H4 (cell line): ENCODE results near the gene DENND6B. TPM values are rescaled to one million over a fixed set of nuclear protein-coding genes. Genes with fewer than 3 reads are reported as not detected.

Source experiments
- DNase-seq: peaks from one replicate; pipeline ENCODE4 v3.0.0-alpha.2; 2015; ENCODE audit warnings: low spot score
- total RNA-seq: library from RNA; depleted of rRNA; stranded (reverse); fragments of >200 nt; shearing (Covaris generic); gene quantifications from 2 replicates; pipeline ENCODE4 v1.2.3, GENCODE V29; 2014

The DENND6B gene
- total RNA-seq, 1 experiment from 2014 or later, result 0.35 TPM

- no peak for DNase-seq
Observed at GRCh38 chr22:50272044-50272802, 54.6 kb downstream of the DENND6B start.

DNA sequence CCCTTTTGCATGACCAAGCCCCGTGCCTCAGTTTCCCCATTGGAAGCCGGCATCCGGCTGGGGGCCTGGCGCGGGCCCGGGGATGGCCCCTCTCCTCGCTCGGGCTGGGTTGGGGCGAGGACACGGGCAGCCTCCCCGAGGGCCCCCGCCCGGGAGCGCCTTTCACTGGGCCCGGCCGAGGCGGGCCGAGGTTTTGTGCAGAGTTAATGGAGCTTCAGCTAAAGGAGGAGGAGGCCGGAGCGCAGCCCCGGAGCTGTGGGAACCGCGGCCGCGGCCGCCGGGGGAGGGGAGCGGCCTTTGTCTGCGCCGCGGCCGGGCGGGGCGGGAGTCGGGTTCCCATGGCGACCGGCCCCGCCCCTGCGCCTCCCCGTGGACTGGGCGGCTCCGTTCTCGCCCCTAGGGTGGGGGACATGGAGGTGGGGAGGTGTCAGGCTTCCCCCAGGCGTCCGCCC is 55.3 kb downstream of the DENND6B start:
- DNase-seq, result no peak

GRCh38 chr22:50270666-50271394 is 56.0 kb downstream of the DENND6B start:
- DNase-seq, result peak; percentile 43

- no peak for DNase-seq
Observed at GRCh38 chr22:50269970-50270665, 56.7 kb downstream of the DENND6B start, which contains the start of gene MAPK11. Gene MAPK11 (minus strand): TSS chr22:50270380. CDS start chr22:50270292, 88 bp downstream.

- DNase-seq, result no peak
Observed at GRCh38 chr22:50269573-50269969, 57.2 kb downstream of the DENND6B start.

DNA sequence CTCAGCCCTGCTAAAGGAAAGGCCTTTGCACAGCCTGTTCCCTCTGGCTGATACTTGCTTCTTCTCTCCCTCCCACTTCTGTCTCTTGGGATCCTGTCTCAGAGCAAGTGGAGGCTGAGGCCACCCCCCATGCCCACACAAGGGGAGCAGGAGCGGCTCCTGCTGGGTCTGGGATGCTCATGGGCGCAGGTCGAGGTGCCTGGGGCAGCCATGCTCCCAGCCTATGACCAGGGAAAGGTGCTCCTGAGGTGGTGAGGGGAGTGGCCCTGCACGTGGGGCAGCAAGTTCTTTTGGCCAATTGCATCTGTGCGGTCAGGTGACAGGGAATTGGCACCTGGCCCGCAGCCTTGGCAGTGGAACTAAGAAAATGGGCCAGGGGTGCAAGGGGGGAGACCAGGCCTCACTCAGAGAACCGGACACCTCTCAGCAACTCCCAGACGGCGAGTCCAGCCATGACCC is 58.1 kb downstream of the DENND6B start:
- DNase-seq, result no peak

DNA sequence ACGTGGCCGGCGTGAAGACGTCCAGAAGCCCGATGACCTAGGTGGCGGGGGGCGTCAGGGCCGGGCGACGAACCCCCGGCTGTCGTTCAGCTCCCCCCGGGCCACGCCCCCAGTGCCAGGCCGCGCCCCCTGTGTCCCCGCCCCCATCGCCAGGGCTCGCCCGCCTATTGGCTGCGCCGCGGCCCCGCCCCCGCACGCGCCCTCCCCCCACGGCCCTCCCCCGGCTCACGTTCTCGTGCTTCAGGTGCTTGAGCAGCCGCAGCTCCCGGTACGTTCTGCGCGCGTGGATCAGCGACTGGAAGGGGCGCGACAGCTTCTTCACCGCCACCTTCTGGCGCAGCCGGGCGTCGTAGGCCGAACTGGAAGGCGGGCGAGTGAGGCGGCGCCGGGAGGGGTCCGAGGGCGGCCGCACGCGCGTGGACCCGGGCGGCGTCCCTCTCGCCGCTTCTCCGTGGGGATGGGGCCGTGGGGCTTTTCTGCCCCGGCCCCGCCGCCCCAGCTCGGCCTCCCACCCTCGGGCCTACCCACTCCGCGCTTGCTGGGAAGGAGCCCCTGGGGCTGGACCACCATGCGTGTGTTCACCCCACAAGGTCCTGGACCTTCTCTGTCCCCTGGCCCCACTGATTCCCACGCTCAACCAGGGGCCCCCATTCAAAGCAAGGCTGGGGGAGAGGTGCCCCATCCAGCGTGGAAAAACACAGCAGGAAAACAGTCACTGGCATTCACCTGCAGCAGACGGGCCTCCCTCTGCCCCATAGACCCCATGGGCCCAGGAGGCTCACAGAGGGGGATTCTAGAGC is 59.0 kb downstream of the DENND6B start:
- DNase-seq, result no peak

DNA sequence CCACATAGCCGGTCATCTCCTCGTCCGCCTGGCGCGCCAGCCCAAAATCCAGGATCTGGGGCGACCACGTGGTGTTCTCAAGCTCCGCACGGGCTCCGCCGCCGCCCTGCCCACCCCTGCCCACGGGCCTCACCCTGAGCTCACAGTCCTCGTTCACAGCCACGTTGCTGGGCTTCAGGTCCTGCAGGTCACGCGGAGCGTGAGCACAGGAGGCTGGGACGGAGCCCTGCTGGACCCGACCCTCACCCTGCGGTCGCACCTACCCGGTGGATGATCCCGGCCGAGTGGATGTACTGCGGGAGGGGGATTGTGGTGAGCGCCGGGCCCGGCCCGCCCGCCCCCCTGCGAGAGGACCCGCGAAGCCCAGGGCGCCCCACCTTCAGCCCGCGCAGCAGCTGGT is 59.8 kb downstream of the DENND6B start:
- DNase-seq, result no peak

GRCh38 chr22:50264946-50265669 is 61.7 kb downstream of the DENND6B start:
- DNase-seq, result no peak

DNA sequence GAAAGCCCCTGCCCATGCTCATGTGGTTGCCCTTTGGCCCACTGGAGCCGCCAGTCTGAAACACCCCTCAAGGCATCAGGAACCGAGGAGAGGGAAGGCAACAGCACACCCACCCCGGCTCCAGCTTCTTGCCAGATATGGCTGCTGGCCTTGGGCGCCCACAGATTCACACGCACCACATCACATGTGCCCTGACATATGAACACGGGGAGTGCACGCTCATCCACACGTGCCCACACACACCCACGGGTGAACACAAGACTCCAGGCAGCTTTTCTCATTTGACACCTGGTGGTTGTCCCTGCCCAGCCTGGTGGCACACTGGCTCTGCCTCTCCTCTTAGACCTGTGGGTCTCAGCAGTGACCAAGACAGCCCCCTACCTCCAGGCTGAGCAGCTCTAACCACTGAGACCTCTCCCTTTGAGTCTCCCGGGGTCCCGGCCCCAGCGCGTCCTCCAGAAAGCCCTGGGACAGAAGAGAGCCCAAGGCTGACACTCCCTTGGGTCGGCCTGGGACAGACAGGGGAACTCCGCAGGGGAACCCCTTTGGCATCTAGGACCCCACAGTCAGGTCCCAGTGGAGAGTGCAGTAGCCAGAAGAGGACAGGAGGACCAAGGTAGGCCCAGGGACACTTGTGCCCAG is 62.6 kb downstream of the DENND6B start:
- no peak for DNase-seq

- no peak for DNase-seq
Observed at GRCh38 chr22:50262973-50263617, 63.7 kb downstream of the DENND6B start.

DNA sequence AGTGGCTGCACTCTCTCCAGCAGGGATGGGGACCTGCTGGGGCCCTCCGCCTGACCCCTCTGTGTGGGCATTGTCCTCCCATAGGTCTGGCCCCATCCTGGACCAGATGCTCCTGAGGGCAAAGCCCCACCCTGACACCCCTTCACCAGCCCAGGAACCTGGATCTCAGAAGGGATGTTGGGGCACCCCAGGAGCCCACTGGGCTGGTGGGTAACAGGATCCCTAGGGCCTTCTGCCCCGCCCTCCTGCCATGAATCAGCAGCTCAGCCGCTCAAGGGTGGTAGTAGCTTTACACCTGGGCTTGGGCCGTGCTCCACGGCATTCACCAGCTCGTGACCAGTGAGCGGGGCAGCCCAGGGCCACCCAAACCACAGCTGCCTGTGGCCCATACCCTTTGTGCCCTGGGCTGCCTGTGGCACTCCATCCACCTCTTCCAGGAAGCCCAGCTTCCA is 64.3 kb downstream of the DENND6B start:
- DNase-seq, result peak; percentile 63

- no peak for DNase-seq
Observed at GRCh38 chr22:50261615-50262459, 65.0 kb downstream of the DENND6B start, which contains the start of gene MAPK12. Gene MAPK12 (minus strand): TSS chr22:50261683. CDS start chr22:50261509, 174 bp downstream.

- DNase-seq, result no peak
Observed at GRCh38 chr22:50260801-50261614, 65.8 kb downstream of the DENND6B start.

GRCh38 chr22:50260434-50260800 is 66.4 kb downstream of the DENND6B start:
- no peak for DNase-seq

DNA sequence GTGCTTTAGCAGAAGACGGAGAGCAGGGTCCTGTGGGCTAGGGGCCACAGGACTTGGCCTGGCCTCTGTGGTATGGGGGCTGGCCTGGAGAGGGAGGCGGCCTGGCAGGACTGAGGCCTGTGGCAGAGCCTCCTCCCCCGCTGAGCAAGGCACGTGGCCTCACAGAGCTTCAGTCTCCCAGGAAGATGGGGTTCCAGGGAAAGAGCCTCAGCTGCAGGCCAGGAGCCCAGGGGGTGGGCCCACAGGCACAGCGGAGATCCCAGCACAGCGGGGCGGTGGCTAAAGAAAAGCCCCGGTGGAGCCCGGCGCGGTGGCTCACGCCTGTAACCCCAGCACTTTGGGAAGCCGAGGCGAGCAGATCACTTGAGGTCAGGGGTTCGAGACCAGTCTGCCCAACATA is 67.5 kb downstream of the DENND6B start:
- no peak for DNase-seq
